GM12878 (cell line): Measurements from ENCODE around the gene SOX18. TPM values are rescaled to one million over a fixed set of nuclear protein-coding genes. Genes with fewer than 3 reads are reported as not detected.

ENCODE experiments used
- ATAC-seq: fragments of 200-7000 bp; cut with Tn5 transposase; 3 replicates; pipeline ENCODE4 v1.9.1; 2020; ENCODE audit warnings: mild to moderate bottlenecking, moderate library complexity
- BruUV-seq: library from RNA; stranded (reverse); fragments of 400-500 nt; replicated peaks from 2 replicates; lab custom pipeline; 2021; lab: Mats Ljungman, UMichigan
- CTCF ChIA-PET: fragments of 300-600 bp; sonication (Branson Sonifier 250); formaldehyde crosslinking; extraction: SDS; loops from one replicate; lab custom pipeline; 2021; ENCODE audit warnings: inconsistent platforms; lab: Yijun Ruan, JAX
- POLR2A ChIA-PET: fragments of 350-600 bp; formaldehyde crosslinking; extraction: SDS; loops from one replicate; lab custom pipeline; 2021; ENCODE audit warnings: inconsistent platforms; lab: Charles Lee
- RAD21 ChIA-PET: fragments of 300-600 bp; sonication (Branson Sonifier 250); formaldehyde crosslinking; loops from one replicate; lab custom pipeline; 2023; ENCODE audit warnings: antibody characterized with exemption; ENCODE audit not compliant: unreplicated experiment; lab: Charles Lee
- SMC1A ChIA-PET: fragments of 300-600 bp; sonication (Branson Sonifier 250); formaldehyde crosslinking; loops from one replicate; lab custom pipeline; 2023; ENCODE audit not compliant: unreplicated experiment, uncharacterized antibody; lab: Charles Lee
- DNase-seq: peaks from one replicate; pipeline ENCODE4 v3.0.0-alpha.2; 2011; ENCODE audit warnings: low read depth, low spot score
- FAIRE-seq: peaks from 3 replicates; lab custom pipeline; 2011; peaks lifted over from hg19 to GRCh38; lab: Jason Lieb, UNC
- H2AFZ ChIP-seq: 2 replicates; pipeline ENCODE4 v1.6.0; 2011; ENCODE audit warnings: low read depth, low read length, control low read depth; ENCODE audit not compliant: control insufficient read depth
- H3K27ac ChIP-seq: 2 replicates; pipeline ENCODE4 v1.5.1; 2011; ENCODE audit warnings: control low read depth; ENCODE audit not compliant: control insufficient read depth, insufficient read depth
- H3K27me3 ChIP-seq, 2 experiments: replicated peaks in 1 of 2; 2 replicates each; pipeline versions ENCODE4 v1.6.0 to v1.6.1; 2011; ENCODE audit warnings: low read length in 1 of 2; ENCODE audit not compliant: control insufficient read depth in 2 of 2, insufficient read depth in 2 of 2
- H3K36me3 ChIP-seq, 2 experiments: 2 replicates each; pipeline ENCODE4 v1.5.1; 2011; ENCODE audit warnings: low read length in 1 of 2; ENCODE audit not compliant: control insufficient read depth in 2 of 2, insufficient read depth in 2 of 2
- H3K4me1 ChIP-seq: 2 replicates; pipeline ENCODE4 v1.6.1; 2011; ENCODE audit warnings: mild to moderate bottlenecking, low read length, moderate library complexity, mixed read lengths; ENCODE audit not compliant: control insufficient read depth, insufficient read depth
- H3K4me2 ChIP-seq: 2 replicates; pipeline ENCODE4 v1.6.0; 2011; ENCODE audit warnings: control low read depth; ENCODE audit not compliant: control insufficient read depth, insufficient read depth
- H3K4me3 ChIP-seq: fragments of 200-600 bp; sonication (generic); 2 replicates; pipeline ENCODE4 v1.5.1; 2016
- H3K79me2 ChIP-seq: 2 replicates; pipeline ENCODE4 v1.6.0; 2011; ENCODE audit warnings: low read length; ENCODE audit not compliant: control insufficient read depth, insufficient read depth
- H3K9ac ChIP-seq: 2 replicates; pipeline ENCODE4 v1.8.0; 2011; ENCODE audit warnings: low read length, control low read depth, mixed read lengths; ENCODE audit not compliant: control insufficient read depth, insufficient read depth
- H3K9me3 ChIP-seq: replicated peaks from 3 replicates; pipeline ENCODE4 v1.5.1; 2011; ENCODE audit warnings: mild to moderate bottlenecking, low read length; ENCODE audit not compliant: control insufficient read depth, insufficient read depth
- H4K20me1 ChIP-seq: 2 replicates; pipeline ENCODE4 v1.6.0; 2011; ENCODE audit not compliant: control insufficient read depth, insufficient read depth
- ASH2L ChIP-seq: fragments of 300-600, 200-600 bp; sonication (generic); IDR thresholded peaks from 2 replicates; pipeline ENCODE4 v1.6.1; 2017; ENCODE audit warnings: low read depth, mild to moderate bottlenecking, borderline replicate concordance
- EZH2 ChIP-seq: IDR thresholded peaks from 2 replicates; pipeline ENCODE4 v1.6.1; 2012; ENCODE audit warnings: low read depth, mild to moderate bottlenecking, control low read depth, inconsistent platforms, low read length, borderline replicate concordance; ENCODE audit not compliant: control insufficient read depth
- FOXK2 ChIP-seq: fragments of 450-650 bp; IDR thresholded peaks from 2 replicates; pipeline ENCODE4 v1.6.1; 2017; ENCODE audit warnings: mild to moderate bottlenecking, moderate library complexity
- HCFC1 ChIP-seq: fragments of 150-350 bp; IDR thresholded peaks from 2 replicates; pipeline ENCODE4 v1.6.1; 2014; ENCODE audit warnings: low read length
- RCOR1 ChIP-seq: conservative IDR thresholded peaks from 2 replicates; pipeline ENCODE4 v1.6.1; 2012; ENCODE audit warnings: low read depth, low read length, improper control_type of control experiment
- SIX5 ChIP-seq: IDR thresholded peaks from 2 replicates; pipeline ENCODE4 v1.6.1; 2011; ENCODE audit warnings: mild to moderate bottlenecking, low read depth, low read length, moderate library complexity; ENCODE audit not compliant: severe bottlenecking
- WGBS: methylation state at CpG from one replicate; pipeline ENCODE4 v1.1.6; 2016; ENCODE audit warnings: low lambda C conversion rate; ENCODE audit not compliant: insufficient replicate concordance, insufficient coverage; ENCODE audit errors: missing lambda C conversion rate; 5-methylcytosine and 5-hydroxymethylcytosine counted together
- in situ Hi-C: fragments of 300-500 bp; cut with MboI; formaldehyde crosslinking; loops from 9 replicates; pipeline ENCODE4 v1.14.3; 2018; ENCODE audit warnings: mixed read lengths
- intact Hi-C: fragments of 100-400 bp; cut with micrococcal nuclease; formaldehyde crosslinking; loops from one replicate; pipeline ENCODE4 v1.14.2; 2022; ENCODE audit not compliant: unreplicated experiment
- polyA plus RNA-seq, 11 experiments: library from polyadenylated mRNA; depleted of rRNA in 4 of 11; unstranded in 6 of 11; stranded (reverse) in 5 of 11; fragments of >200 nt; fragmentation: Nextera tagmentation in 4 of 11; fragmentation: Illumina TruSeq in 1 of 11; extraction: Ambion mirVana in 4 of 11; extraction: Trizol in 1 of 11; gene quantifications; 1 replicate in 1 of 11; 2 replicates in 10 of 11; pipeline versions ENCODE4 v1.2.1 to v1.2.3, GENCODE V29; 2011 to 2016; ENCODE audit warnings: inconsistent platforms in 2 of 11, missing spikeins in 2 of 11, low read depth in 1 of 11
- total RNA-seq, 4 experiments: library from RNA; depleted of rRNA in 3 of 4; stranded (reverse); fragments of >200 nt in 3 of 4; fragmentation: Illumina TruSeq in 1 of 4; extraction: Trizol in 1 of 4; gene quantifications; 2 replicates each; pipeline versions ENCODE4 v1.2.1 to v1.2.3, GENCODE V29; 2013 to 2021
- TF ChIP-seq, protein P1 (sequence below): fragments of 450-650 bp; IDR thresholded peaks from 2 replicates; pipeline ENCODE4 v1.6.1; 2016; ENCODE audit warnings: mild to moderate bottlenecking
- TF ChIP-seq, protein P2 (sequence below): fragments of 450-650 bp; formaldehyde crosslinking; IDR thresholded peaks from 2 replicates; pipeline ENCODE4 v1.4.0; 2022; ENCODE audit warnings: mild to moderate bottlenecking, moderate library complexity

SOX18 gene
- total and polyA plus RNA-seq, 10 of the 15 experiments (the other 5 are each of a cell fraction or from before 2014, with no cell fraction given): 0.05 to 5.6 (median 0.28) TPM; not detected in 3

- TF ChIP-seq SIX5 (no peak), FOXK2 (no peak)
- TF ChIP-seq, protein P1, sequence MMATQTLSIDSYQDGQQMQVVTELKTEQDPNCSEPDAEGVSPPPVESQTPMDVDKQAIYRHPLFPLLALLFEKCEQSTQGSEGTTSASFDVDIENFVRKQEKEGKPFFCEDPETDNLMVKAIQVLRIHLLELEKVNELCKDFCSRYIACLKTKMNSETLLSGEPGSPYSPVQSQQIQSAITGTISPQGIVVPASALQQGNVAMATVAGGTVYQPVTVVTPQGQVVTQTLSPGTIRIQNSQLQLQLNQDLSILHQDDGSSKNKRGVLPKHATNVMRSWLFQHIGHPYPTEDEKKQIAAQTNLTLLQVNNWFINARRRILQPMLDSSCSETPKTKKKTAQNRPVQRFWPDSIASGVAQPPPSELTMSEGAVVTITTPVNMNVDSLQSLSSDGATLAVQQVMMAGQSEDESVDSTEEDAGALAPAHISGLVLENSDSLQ: peak; percentile 69
- TF ChIP-seq, protein P2, sequence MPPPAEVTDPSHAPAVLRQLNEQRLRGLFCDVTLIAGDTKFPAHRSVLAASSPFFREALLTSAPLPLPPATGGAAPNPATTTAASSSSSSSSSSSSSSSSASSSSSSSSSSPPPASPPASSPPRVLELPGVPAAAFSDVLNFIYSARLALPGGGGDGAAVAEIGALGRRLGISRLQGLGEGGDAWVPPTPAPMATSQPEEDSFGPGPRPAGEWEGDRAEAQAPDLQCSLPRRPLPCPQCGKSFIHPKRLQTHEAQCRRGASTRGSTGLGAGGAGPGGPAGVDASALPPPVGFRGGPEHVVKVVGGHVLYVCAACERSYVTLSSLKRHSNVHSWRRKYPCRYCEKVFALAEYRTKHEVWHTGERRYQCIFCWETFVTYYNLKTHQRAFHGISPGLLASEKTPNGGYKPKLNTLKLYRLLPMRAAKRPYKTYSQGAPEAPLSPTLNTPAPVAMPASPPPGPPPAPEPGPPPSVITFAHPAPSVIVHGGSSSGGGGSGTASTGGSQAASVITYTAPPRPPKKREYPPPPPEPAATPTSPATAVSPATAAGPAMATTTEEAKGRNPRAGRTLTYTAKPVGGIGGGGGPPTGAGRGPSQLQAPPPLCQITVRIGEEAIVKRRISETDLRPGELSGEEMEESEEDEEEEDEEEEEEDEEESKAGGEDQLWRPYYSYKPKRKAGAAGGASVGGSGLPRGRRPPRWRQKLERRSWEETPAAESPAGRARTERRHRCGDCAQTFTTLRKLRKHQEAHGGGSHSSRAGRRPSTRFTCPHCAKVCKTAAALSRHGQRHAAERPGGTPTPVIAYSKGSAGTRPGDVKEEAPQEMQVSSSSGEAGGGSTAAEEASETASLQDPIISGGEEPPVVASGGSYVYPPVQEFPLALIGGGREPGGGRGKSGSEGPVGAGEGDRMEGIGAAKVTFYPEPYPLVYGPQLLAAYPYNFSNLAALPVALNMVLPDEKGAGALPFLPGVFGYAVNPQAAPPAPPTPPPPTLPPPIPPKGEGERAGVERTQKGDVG (CRISPR knock-in tag): no peak
Measured at GRCh38 chr20:64035066-64035932, 14.1 kb downstream of the SOX18 start (continued).

GRCh38 chr20:64033981-64034493 lies 15.4 kb downstream of the SOX18 start:
- POLR2A ChIA-PET: interaction anchor here (0.6 to 1.6 kb wide), 3 partner anchors 11 to 54 kb away, joined by 3 to 8 read pairs (median 3); partner anchors contain the start of genes PRPF6 and SAMD10

More at GRCh38 chr20:64033981-64034493, 15.4 kb downstream of the SOX18 start:
- H3K4me3 ChIP-seq: no peak overlapping the region
- TF ChIP-seq HCFC1 (no peak), EZH2 (no peak), RCOR1 (no peak), ASH2L (no peak)
- peaks cover 16 to 27% of the 10 kb centered on the region in 2 experiments; a peak in 3 of 4 replicates for H3K36me3 ChIP-seq
- DNase-seq (no peak), ATAC-seq (no peak), FAIRE-seq (no peak)
- peaks cover 37% of the 10 kb centered on the region for H3K4me1 ChIP-seq
- ChIA-PET SMC1A (interaction anchor here (0.6 kb wide), 1 partner anchor 32 kb away, joined by 3 read pairs; no protein-coding TSS in a partner anchor), CTCF (interaction anchor here (0.8 to 1.3 kb wide), 2 partner anchors 24 to 86 kb away, joined by 3 to 4 read pairs; no protein-coding TSS in a partner anchor), RAD21 (interaction anchor here (0.9 to 7.1 kb wide), 2 partner anchors 20 to 53 kb away, joined by 6 to 92 read pairs; partner anchors contain the start of genes PRPF6 and SAMD10)
- H3K27me3 ChIP-seq: no peaks in the 10 kb centered on the region
- peak overlapping the region; percentile 77 for H3K27ac ChIP-seq
- BruUV-seq: no TSS peak
- no peak overlapping the region for H2AFZ ChIP-seq
- H3K4me2 ChIP-seq: no peak overlapping the region
- in situ Hi-C loops: no loop called here
- H3K9me3 ChIP-seq: no peaks in the 10 kb centered on the region
- intact Hi-C loops: no loop called here
- no peaks in the 10 kb centered on the region for H4K20me1 ChIP-seq
- H3K9ac ChIP-seq: no peak overlapping the region
- H3K79me2 ChIP-seq: peaks cover 4% of the 10 kb centered on the region
- 96% methylated on average over 11 of the region's 11 CpGs for WGBS
